NCI-H2107 (cell line): ENCODE results near the gene ZNF480.
"Not testable (repeated sequence)": the region's sequence is repeated elsewhere in the genome, so short reads cannot be mapped to it uniquely, and the experiment has no call there.

ENCODE experiments used
- DNase-seq: peaks from one replicate; lab custom pipeline; 2025; lab: John Stamatoyannopoulos, UW

ZNF480 gene

GRCh38 chr19:52336791-52337381, 39.9 kb downstream of the ZNF480 start:
- no peak for DNase-seq

- not testable (repeated sequence) for DNase-seq
Measured at GRCh38 chr19:52339022-52339421, 42.1 kb downstream of the ZNF480 start.

GRCh38 chr19:52343548-52343947, 46.6 kb downstream of the ZNF480 start:
- DNase-seq: no peak

DNA sequence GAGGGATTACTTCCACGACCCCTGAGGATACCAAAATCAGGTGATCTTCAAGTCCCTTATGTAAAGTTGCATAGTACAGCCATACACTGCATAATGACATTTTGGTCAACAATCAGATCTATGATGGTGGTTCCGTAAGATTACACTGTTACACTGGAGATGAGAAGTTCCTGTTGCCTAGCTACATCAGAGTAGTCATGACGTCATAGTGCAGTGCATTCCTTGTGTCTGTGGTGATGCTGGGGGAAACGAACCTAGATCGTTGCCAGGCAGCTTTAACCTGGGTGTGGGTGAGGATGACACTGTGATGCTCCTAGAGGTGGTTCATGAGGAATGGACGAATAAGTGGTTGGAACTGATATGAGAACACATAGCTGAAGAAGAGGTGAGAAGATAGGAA, 48.2 kb downstream of the ZNF480 start:
- no peak for DNase-seq

DNA sequence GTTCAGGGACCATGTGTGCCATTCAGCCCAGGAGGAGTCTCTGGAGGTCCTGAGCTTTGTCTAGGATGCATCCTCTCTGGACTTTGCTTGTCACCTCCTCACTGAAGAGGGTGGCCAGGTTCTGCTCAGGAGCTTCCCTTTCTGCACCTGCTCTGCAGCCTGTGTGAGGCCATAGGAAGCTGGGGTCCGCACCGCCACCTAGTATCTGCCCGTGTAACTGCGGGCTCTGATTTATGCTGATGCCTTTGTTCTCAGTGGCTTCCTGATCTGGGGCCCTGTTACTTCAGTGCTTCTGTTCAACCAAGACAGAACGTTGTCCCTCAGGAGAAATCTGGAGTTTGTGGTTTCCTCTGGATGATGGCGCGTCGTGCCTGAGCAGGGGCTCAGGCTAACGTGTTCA, 54.5 kb downstream of the ZNF480 start:
- no peak for DNase-seq

DNA sequence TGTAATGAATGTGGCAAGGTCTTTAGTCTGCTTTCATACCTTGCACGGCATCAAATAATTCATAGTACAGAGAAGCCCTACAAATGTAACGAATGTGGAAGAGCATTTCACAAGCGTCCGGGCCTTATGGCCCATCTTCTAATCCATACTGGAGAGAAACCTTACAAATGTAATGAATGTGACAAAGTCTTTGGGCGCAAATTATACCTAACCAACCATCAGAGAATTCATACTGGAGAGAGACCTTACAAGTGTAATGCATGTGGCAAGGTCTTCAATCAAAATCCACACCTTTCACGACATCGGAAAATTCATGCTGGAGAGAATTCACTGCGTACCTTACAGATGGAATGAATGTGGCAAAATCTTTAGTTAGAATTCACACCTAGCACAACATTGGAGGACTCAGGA, 69.5 kb downstream of the ZNF480 start:
- DNase-seq: no peak

DNA sequence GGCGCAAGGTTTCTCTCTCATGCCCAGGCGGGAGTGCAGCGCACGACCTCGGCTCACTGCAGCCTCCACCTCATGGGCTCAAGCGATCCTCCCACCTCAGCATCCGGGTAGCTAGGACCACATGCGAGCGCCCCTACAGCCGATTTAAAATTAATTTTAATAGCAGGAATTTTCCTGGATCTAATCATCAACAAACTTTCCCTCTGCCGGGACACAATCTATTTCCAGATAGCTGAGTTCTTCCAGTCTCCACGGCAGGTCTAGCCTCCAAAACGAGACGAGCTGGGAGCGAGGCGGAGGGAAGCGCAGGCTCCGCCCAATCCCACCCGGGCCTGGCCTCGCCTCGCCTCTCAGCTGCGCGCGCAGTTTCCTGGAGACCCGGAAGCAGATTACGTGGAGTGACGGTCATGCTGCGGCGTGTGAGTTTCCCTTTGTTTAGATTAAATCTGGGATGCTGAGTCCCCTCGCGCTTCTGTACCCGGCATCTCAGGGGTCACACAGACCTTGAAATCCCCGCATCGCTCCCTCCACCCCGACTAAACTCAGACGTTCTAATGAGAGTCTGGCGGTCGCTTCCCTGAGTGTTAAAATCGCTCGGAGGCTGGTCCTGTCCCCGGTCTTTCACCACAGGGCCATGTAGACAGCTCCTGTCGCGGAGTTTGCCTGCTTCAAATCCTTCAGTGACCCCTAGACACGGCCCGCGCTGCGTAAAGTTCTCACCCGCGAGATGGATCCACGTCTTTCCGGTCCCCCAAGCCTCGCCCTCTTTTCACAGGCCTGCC, 72.8 kb downstream of the ZNF480 start, which contains the start of gene ZNF880:
Gene ZNF880, plus strand, starts transcription at position 365 of the 782 bp plus-strand sequence. Its CDS starts 43 bp downstream, at position 408.
- DNase-seq: peak; percentile 12

DNA sequence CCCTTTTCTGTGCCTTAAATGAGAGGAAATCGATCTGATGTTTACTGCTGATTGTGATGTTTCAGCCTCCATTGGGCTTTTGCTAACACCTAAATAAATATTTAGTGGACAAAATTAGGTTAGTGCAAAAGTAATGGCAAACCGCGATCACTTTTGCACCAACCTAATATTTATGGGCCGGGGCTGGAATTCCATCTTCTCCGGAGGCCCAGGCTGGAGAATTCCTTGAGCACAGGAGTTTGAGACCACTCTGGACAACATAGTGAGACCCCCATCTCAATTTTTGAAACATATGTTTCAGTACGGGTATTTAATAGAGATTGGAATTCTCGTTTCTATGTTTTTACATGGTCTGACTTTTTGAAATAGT, 73.4 kb downstream of the ZNF480 start:
- DNase-seq: no peak
